Skeletal muscle tissue (tissue), 4 donors: ENCODE results near the gene LTO1. TPM values are rescaled to one million over a fixed set of nuclear protein-coding genes. Genes with fewer than 3 reads are reported as not detected.

Experiments used
- H3K27ac ChIP-seq: one replicate; pipeline ENCODE4 v1.7.0; 2013; ENCODE audit warnings: mild to moderate bottlenecking, low read depth, low read length, inconsistent platforms
- H3K27me3 ChIP-seq, 3 donors: one replicate each; pipeline ENCODE4 v1.7.0; 2013; ENCODE audit warnings: low read length in 3 of 3; ENCODE audit not compliant: control insufficient read depth in 3 of 3, insufficient read depth in 3 of 3
- H3K36me3 ChIP-seq, 3 donors: one replicate each; pipeline ENCODE4 v1.7.0; 2013; ENCODE audit warnings: low read length in 3 of 3; ENCODE audit not compliant: control insufficient read depth in 3 of 3, insufficient read depth in 3 of 3
- H3K4me1 ChIP-seq, 3 donors: one replicate each; pipeline ENCODE4 v1.7.0; 2013; ENCODE audit warnings: low read length in 3 of 3, mild to moderate bottlenecking in 3 of 3; ENCODE audit not compliant: control insufficient read depth in 3 of 3, insufficient read depth in 3 of 3
- H3K4me3 ChIP-seq, 3 donors: one replicate each; pipeline ENCODE4 v1.7.0; 2013; ENCODE audit warnings: low read length in 3 of 3
- H3K9ac ChIP-seq, 3 donors: one replicate each; pipeline ENCODE4 v1.7.0; 2013; ENCODE audit warnings: low read length in 3 of 3, mild to moderate bottlenecking in 3 of 3, moderate library complexity in 2 of 3, low read depth in 1 of 3
- H3K9me3 ChIP-seq, 3 donors: one replicate each; pipeline ENCODE4 v1.7.0; 2013; ENCODE audit warnings: low read length in 3 of 3; ENCODE audit not compliant: control insufficient read depth in 3 of 3
- total RNA-seq: library from RNA; depleted of rRNA; stranded (reverse); fragments of >200 nt; gene quantifications from one replicate; pipeline ENCODE4 v1.2.3, GENCODE V29; 2014
- donor health status: Osteomylitis.

LTO1 gene
- total RNA-seq, 1 donor from 2014 or later, result 7.8 TPM

- Histone ChIP-seq H3K9me3 (no peaks in the 10 kb centered on the region), H3K4me1 (no peaks in the 10 kb centered on the region), H3K27ac (no peak overlapping the region), H3K36me3 (peaks cover 4 to 10% (median 9%) of the 10 kb centered on the region in 3 donors), H3K27me3 (peaks cover 0 to 4% (median 0%) of the 10 kb centered on the region in 3 donors), H3K4me3 (no peak overlapping the region), H3K9ac (no peak overlapping the region)
These were observed 16.3 kb downstream of the LTO1 start for GRCh38 chr11:69658626-69659450.

- no peak overlapping the region for H3K4me3 ChIP-seq
- peaks cover 0 to 4% (median 0%) of the 10 kb centered on the region in 3 donors for H3K27me3 ChIP-seq
- no peaks in the 10 kb centered on the region for H3K4me1 ChIP-seq
- peaks cover 3 to 8% (median 4%) of the 10 kb centered on the region in 3 donors for H3K36me3 ChIP-seq
- no peak overlapping the region for H3K27ac ChIP-seq
- H3K9me3 ChIP-seq, result no peaks in the 10 kb centered on the region
- no peak overlapping the region for H3K9ac ChIP-seq
These were observed 17.1 kb downstream of the LTO1 start for GRCh38 chr11:69657911-69658625.

- Histone ChIP-seq H3K4me1 (no peaks in the 10 kb centered on the region), H3K9me3 (no peaks in the 10 kb centered on the region), H3K27me3 (peaks cover 0 to 4% (median 0%) of the 10 kb centered on the region in 3 donors), H3K36me3 (peaks cover 2 to 12% (median 3%) of the 10 kb centered on the region in 3 donors), H3K4me3 (no peak overlapping the region), H3K27ac (no peak overlapping the region), H3K9ac (no peak overlapping the region)
These were observed 17.7 kb downstream of the LTO1 start for GRCh38 chr11:69657456-69657910.

- H3K4me1 ChIP-seq, result peaks cover 0 to 3% (median 0%) of the 10 kb centered on the region in 3 donors
- H3K27me3 ChIP-seq, result peaks cover 0 to 4% (median 0%) of the 10 kb centered on the region in 3 donors
- H3K9me3 ChIP-seq, result no peaks in the 10 kb centered on the region
- H3K4me3 ChIP-seq, result no peak overlapping the region
- no peak overlapping the region for H3K9ac ChIP-seq
- H3K27ac ChIP-seq, result no peak overlapping the region
- peaks cover 3 to 12% (median 4%) of the 10 kb centered on the region in 3 donors for H3K36me3 ChIP-seq
These were observed 18.4 kb downstream of the LTO1 start for GRCh38 chr11:69656536-69657455.

GRCh38 chr11:69655479-69656428 is 19.4 kb downstream of the LTO1 start:
- Histone ChIP-seq H3K4me1 (peaks cover 0 to 3% (median 0%) of the 10 kb centered on the region in 3 donors), H3K27me3 (peaks cover 0 to 4% (median 0%) of the 10 kb centered on the region in 3 donors), H3K4me3 (no peak overlapping the region), H3K27ac (no peak overlapping the region), H3K9me3 (no peaks in the 10 kb centered on the region), H3K36me3 (peaks cover 2 to 11% (median 3%) of the 10 kb centered on the region in 3 donors), H3K9ac (no peak overlapping the region)

- H3K9me3 ChIP-seq, result no peaks in the 10 kb centered on the region
- no peak overlapping the region for H3K9ac ChIP-seq
- no peak overlapping the region for H3K4me3 ChIP-seq
- H3K36me3 ChIP-seq, result peaks cover 0 to 17% (median 3%) of the 10 kb centered on the region in 3 donors
- H3K27me3 ChIP-seq, result peaks cover 0 to 4% (median 0%) of the 10 kb centered on the region in 3 donors
- H3K4me1 ChIP-seq, result peaks cover 0 to 3% (median 0%) of the 10 kb centered on the region in 3 donors
- H3K27ac ChIP-seq, result no peak overlapping the region
These were observed 20.3 kb downstream of the LTO1 start for GRCh38 chr11:69654660-69655478.

GRCh38 chr11:69654001-69654659 is 21.0 kb downstream of the LTO1 start:
- Histone ChIP-seq H3K4me3 (no peak overlapping the region), H3K27me3 (peaks cover 0 to 4% (median 2%) of the 10 kb centered on the region in 3 donors), H3K4me1 (peaks cover 0 to 3% (median 0%) of the 10 kb centered on the region in 3 donors), H3K27ac (no peak overlapping the region), H3K9ac (no peak overlapping the region), H3K36me3 (peaks cover 0 to 17% (median 3%) of the 10 kb centered on the region in 3 donors), H3K9me3 (no peaks in the 10 kb centered on the region)

GRCh38 chr11:69653406-69653960 is 21.7 kb downstream of the LTO1 start:
- H3K9me3 ChIP-seq, result no peaks in the 10 kb centered on the region
- H3K36me3 ChIP-seq, result peaks cover 0 to 17% (median 3%) of the 10 kb centered on the region in 3 donors
- peaks cover 0 to 3% (median 0%) of the 10 kb centered on the region in 3 donors for H3K4me1 ChIP-seq
- H3K27ac ChIP-seq, result no peak overlapping the region
- no peak overlapping the region for H3K9ac ChIP-seq
- H3K27me3 ChIP-seq, result peaks cover under 1 to 4% (median 2%) of the 10 kb centered on the region in 3 donors
- no peak overlapping the region for H3K4me3 ChIP-seq
